Measurements from ENCODE around the gene LRRC8C. TPM values are rescaled to one million over a fixed set of nuclear protein-coding genes. Genes with fewer than 3 reads are reported as not detected.

The LRRC8C gene
- total and polyA plus RNA-seq, 4 donors = 0.63 to 3.5 (median 1.5) TPM

- Histone ChIP-seq H3K4me1 (ENCODE audit: control insufficient read depth in 4 of 4, insufficient read depth in 4 of 4, low read length in 3 of 4) (peaks cover 0 to 6% (median under 1%) of the 10 kb centered on the region in 4 donors), H3K9me3 (ENCODE audit: control insufficient read depth in 4 of 4, low read length in 3 of 4) (no peaks in the 10 kb centered on the region), H3K9ac (ENCODE audit: low read depth in 1 of 2, low read length in 2 of 2) (no peak overlapping the region), H3K36me3 (ENCODE audit: control insufficient read depth in 4 of 4, insufficient read depth in 3 of 4, low read depth in 1 of 4, low read length in 3 of 4) (no peaks in the 10 kb centered on the region), H3K4me3 (ENCODE audit: low read depth in 1 of 3, low read length in 3 of 3) (no peak overlapping the region), H3K27ac (ENCODE audit: low read depth in 1 of 2, low read length in 2 of 2) (no peak overlapping the region), H3K27me3 (ENCODE audit: control insufficient read depth in 4 of 4, insufficient read depth in 4 of 4, low read length in 3 of 4) (peaks cover 0 to 3% (median 0%) of the 10 kb centered on the region in 4 donors)
- TF ChIP-seq ATF3 (IDR thresholded peaks at IDR 0.05) (no peak), RXRA (IDR thresholded peaks at IDR 0.05) (no peak), NR2F2 (IDR thresholded peaks at IDR 0.05) (no peak), ZBTB33 (IDR thresholded peaks at IDR 0.05) (no peak), JUND (IDR thresholded peaks at IDR 0.05) (no peak), HNF4G (IDR thresholded peaks at IDR 0.05) (no peak), FOXA1 (IDR thresholded peaks at IDR 0.05) (no peak), HNF4A (conservative IDR thresholded peaks at IDR 0.05) (no peak), FOXA2 (IDR thresholded peaks at IDR 0.05) (no peak), SP1 (IDR thresholded peaks at IDR 0.05) (no peak), RAD21 (IDR thresholded peaks at IDR 0.05) (no peak)
- TF ChIP-seq, protein P1, sequence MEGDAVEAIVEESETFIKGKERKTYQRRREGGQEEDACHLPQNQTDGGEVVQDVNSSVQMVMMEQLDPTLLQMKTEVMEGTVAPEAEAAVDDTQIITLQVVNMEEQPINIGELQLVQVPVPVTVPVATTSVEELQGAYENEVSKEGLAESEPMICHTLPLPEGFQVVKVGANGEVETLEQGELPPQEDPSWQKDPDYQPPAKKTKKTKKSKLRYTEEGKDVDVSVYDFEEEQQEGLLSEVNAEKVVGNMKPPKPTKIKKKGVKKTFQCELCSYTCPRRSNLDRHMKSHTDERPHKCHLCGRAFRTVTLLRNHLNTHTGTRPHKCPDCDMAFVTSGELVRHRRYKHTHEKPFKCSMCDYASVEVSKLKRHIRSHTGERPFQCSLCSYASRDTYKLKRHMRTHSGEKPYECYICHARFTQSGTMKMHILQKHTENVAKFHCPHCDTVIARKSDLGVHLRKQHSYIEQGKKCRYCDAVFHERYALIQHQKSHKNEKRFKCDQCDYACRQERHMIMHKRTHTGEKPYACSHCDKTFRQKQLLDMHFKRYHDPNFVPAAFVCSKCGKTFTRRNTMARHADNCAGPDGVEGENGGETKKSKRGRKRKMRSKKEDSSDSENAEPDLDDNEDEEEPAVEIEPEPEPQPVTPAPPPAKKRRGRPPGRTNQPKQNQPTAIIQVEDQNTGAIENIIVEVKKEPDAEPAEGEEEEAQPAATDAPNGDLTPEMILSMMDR (IDR thresholded peaks at IDR 0.05; ENCODE audit: low read depth, low read length, missing input control) = no peak
- DNase-seq (ENCODE audit: low spot score) = no peak
Measured at GRCh38 chr1:89627596-89627962, 5.3 kb upstream of the LRRC8C start.

- 72% methylated on average over 2 of the region's 2 CpGs for WGBS
- TF ChIP-seq ATF3 (IDR thresholded peaks at IDR 0.05) (no peak), HNF4G (IDR thresholded peaks at IDR 0.05) (no peak), HNF4A (conservative IDR thresholded peaks at IDR 0.05) (no peak), RXRA (IDR thresholded peaks at IDR 0.05) (no peak), YY1 (IDR thresholded peaks at IDR 0.05) (no peak), TAF1 (conservative IDR thresholded peaks at IDR 0.05) (no peak), NR2F2 (IDR thresholded peaks at IDR 0.05) (no peak), JUND (IDR thresholded peaks at IDR 0.05) (no peak), FOXA1 (IDR thresholded peaks at IDR 0.05) (no peak), FOXA2 (IDR thresholded peaks at IDR 0.05) (no peak), EGR1 (IDR thresholded peaks at IDR 0.05; ENCODE audit: low read depth in 2 of 2) (no peak), RAD21 (IDR thresholded peaks at IDR 0.05) (no peak), ZBTB33 (IDR thresholded peaks at IDR 0.05) (no peak), GABPA (IDR thresholded peaks at IDR 0.05 in 1 of 2, conservative IDR thresholded peaks at IDR 0.05 in 1 of 2) (no peak), SP1 (IDR thresholded peaks at IDR 0.05) (no peak)
- TF ChIP-seq, protein P2, sequence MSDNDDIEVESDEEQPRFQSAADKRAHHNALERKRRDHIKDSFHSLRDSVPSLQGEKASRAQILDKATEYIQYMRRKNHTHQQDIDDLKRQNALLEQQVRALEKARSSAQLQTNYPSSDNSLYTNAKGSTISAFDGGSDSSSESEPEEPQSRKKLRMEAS (IDR thresholded peaks at IDR 0.05) = no peak
- TF ChIP-seq, protein P1 (IDR thresholded peaks at IDR 0.05; ENCODE audit: low read depth, low read length, missing input control) = no peak
- TF ChIP-seq, protein P3, sequence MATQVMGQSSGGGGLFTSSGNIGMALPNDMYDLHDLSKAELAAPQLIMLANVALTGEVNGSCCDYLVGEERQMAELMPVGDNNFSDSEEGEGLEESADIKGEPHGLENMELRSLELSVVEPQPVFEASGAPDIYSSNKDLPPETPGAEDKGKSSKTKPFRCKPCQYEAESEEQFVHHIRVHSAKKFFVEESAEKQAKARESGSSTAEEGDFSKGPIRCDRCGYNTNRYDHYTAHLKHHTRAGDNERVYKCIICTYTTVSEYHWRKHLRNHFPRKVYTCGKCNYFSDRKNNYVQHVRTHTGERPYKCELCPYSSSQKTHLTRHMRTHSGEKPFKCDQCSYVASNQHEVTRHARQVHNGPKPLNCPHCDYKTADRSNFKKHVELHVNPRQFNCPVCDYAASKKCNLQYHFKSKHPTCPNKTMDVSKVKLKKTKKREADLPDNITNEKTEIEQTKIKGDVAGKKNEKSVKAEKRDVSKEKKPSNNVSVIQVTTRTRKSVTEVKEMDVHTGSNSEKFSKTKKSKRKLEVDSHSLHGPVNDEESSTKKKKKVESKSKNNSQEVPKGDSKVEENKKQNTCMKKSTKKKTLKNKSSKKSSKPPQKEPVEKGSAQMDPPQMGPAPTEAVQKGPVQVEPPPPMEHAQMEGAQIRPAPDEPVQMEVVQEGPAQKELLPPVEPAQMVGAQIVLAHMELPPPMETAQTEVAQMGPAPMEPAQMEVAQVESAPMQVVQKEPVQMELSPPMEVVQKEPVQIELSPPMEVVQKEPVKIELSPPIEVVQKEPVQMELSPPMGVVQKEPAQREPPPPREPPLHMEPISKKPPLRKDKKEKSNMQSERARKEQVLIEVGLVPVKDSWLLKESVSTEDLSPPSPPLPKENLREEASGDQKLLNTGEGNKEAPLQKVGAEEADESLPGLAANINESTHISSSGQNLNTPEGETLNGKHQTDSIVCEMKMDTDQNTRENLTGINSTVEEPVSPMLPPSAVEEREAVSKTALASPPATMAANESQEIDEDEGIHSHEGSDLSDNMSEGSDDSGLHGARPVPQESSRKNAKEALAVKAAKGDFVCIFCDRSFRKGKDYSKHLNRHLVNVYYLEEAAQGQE (IDR thresholded peaks at IDR 0.05) = no peak
- no peak for DNase-seq (ENCODE audit: low spot score)
- H3K9me3 ChIP-seq (ENCODE audit: control insufficient read depth in 4 of 4, low read length in 3 of 4) = no peaks in the 10 kb centered on the region
- no peak overlapping the region for H3K9ac ChIP-seq (ENCODE audit: low read depth in 1 of 2, low read length in 2 of 2)
- H3K27me3 ChIP-seq (ENCODE audit: control insufficient read depth in 4 of 4, insufficient read depth in 4 of 4, low read length in 3 of 4) = peaks cover 0 to 4% (median 0%) of the 10 kb centered on the region in 4 donors
- no peak overlapping the region for H3K27ac ChIP-seq (ENCODE audit: low read depth in 1 of 2, low read length in 2 of 2)
- peaks cover 0 to 20% (median 10%) of the 10 kb centered on the region in 4 donors for H3K4me1 ChIP-seq (ENCODE audit: control insufficient read depth in 4 of 4, insufficient read depth in 4 of 4, low read length in 3 of 4)
- no peaks in the 10 kb centered on the region for H3K36me3 ChIP-seq (ENCODE audit: control insufficient read depth in 4 of 4, insufficient read depth in 3 of 4, low read depth in 1 of 4, low read length in 3 of 4)
- H3K4me3 ChIP-seq (ENCODE audit: low read depth in 1 of 3, low read length in 3 of 3) = no peak overlapping the region
Measured at GRCh38 chr1:89629146-89629545, 3.8 kb upstream of the LRRC8C start.

All from liver (tissue), 9 donors.